ENCODE measurements around the gene SEPTIN5.

Gene SEPTIN5

DNA sequence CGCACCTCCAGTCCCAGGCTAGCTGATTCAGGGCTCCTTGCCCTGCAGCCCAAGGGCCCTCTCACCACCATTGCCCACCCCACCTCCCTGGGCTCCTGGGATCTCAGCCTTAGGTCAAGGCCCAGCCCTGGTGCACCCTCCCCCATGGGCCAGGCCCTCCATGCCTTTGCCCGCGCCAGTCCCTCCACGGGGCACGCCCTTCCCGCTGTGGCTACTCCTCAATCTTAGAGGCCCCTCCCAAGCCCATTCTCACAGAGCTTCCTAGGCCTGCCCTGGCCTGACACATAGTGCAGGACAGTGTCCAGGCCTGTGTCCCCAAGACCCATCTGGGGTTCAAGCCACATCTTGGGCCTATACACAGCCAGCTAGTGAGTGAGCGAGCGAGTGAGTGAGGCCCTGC lies 15.9 kb downstream of the SEPTIN5 start:
- Histone ChIP-seq H2AFZ (ENCODE audit: low read length) (peak overlapping the region; percentile 85), H3K27me3 (ENCODE audit: insufficient read depth, low read length, poor library complexity, severe bottlenecking) (no peaks in the 10 kb centered on the region), H3K79me2 (ENCODE audit: insufficient read depth, low read length) (no peaks in the 10 kb centered on the region), H3K4me1 (ENCODE audit: insufficient read depth, low read length, poor library complexity, severe bottlenecking) (no peaks in the 10 kb centered on the region), H3K36me3 (ENCODE audit: insufficient read depth, low read length) (no peaks in the 10 kb centered on the region), H3K9ac (ENCODE audit: low read depth, low read length, poor library complexity, severe bottlenecking) (peak overlapping the region; percentile 38), H3K9me3 (ENCODE audit: insufficient read depth, low read depth, low read length) (no peaks in the 10 kb centered on the region), H3K4me2 (ENCODE audit: low read depth, low read length, poor library complexity, severe bottlenecking) (no peak overlapping the region), H3K4me3 (ENCODE audit: low read length, poor library complexity, severe bottlenecking) (no peak overlapping the region), H4K20me1 (ENCODE audit: insufficient read depth, low read length, poor library complexity, severe bottlenecking) (no peaks in the 10 kb centered on the region), H3K9me2 (replicated peaks; ENCODE audit: low read depth, low read length) (no peaks in the 10 kb centered on the region), H3F3A (ENCODE audit: low read depth) (no peaks in the 10 kb centered on the region)
- TF ChIP-seq, protein P1, sequence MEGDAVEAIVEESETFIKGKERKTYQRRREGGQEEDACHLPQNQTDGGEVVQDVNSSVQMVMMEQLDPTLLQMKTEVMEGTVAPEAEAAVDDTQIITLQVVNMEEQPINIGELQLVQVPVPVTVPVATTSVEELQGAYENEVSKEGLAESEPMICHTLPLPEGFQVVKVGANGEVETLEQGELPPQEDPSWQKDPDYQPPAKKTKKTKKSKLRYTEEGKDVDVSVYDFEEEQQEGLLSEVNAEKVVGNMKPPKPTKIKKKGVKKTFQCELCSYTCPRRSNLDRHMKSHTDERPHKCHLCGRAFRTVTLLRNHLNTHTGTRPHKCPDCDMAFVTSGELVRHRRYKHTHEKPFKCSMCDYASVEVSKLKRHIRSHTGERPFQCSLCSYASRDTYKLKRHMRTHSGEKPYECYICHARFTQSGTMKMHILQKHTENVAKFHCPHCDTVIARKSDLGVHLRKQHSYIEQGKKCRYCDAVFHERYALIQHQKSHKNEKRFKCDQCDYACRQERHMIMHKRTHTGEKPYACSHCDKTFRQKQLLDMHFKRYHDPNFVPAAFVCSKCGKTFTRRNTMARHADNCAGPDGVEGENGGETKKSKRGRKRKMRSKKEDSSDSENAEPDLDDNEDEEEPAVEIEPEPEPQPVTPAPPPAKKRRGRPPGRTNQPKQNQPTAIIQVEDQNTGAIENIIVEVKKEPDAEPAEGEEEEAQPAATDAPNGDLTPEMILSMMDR (conservative IDR thresholded peaks at IDR 0.05; ENCODE audit: low read length) = no peak
- no peak for TF ChIP-seq EZH2phosphoT487 (IDR thresholded peaks at IDR 0.05; ENCODE audit: borderline replicate concordance)

DNA sequence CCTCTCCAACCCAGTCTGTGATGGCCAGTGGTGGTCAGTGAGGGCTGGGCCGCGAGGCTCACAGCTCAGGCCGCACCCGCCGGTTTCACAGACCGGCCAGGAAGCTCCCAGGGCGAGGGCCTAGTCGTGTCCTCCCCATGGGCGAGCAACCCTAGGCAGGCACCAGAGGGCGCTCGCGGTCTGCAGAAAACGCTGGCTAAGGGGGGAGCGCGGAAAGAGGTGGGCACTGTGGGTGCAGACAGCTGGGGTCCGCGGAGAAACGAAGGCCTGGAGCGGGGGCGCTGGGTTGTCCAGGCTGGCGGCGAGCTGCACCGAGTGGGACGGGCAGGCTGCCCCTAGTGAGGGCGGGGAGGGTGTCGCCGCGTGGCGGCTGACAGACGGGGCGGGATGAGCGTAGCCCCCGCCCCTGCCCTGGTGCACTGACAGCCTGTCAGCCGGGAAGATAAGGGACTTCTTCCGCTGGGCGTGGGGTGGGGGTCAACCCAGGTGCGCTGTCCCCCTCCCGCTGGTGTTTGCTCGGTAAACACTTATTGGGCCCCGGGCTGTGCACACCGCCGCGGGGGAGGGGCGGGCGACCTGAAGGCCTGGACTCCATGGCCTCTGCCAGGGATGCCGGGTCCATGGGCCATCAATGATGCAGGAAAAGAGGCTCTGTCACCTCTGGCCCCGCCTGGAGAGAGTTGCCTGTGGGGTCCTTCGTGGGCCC lies 16.5 kb downstream of the SEPTIN5 start:
- Histone ChIP-seq H3F3A (ENCODE audit: low read depth) (no peaks in the 10 kb centered on the region), H3K9me3 (ENCODE audit: insufficient read depth, low read depth, low read length) (no peaks in the 10 kb centered on the region), H3K36me3 (ENCODE audit: insufficient read depth, low read length) (no peaks in the 10 kb centered on the region), H3K4me3 (ENCODE audit: low read length, poor library complexity, severe bottlenecking) (peak overlapping the region; percentile 69), H3K4me2 (ENCODE audit: low read depth, low read length, poor library complexity, severe bottlenecking) (peak overlapping the region; percentile 74), H3K4me1 (ENCODE audit: insufficient read depth, low read length, poor library complexity, severe bottlenecking) (no peaks in the 10 kb centered on the region), H3K27me3 (ENCODE audit: insufficient read depth, low read length, poor library complexity, severe bottlenecking) (no peaks in the 10 kb centered on the region), H4K20me1 (ENCODE audit: insufficient read depth, low read length, poor library complexity, severe bottlenecking) (no peaks in the 10 kb centered on the region), H3K9me2 (replicated peaks; ENCODE audit: low read depth, low read length) (no peaks in the 10 kb centered on the region), H3K79me2 (ENCODE audit: insufficient read depth, low read length) (no peaks in the 10 kb centered on the region), H3K9ac (ENCODE audit: low read depth, low read length, poor library complexity, severe bottlenecking) (peak overlapping the region; percentile 38), H2AFZ (ENCODE audit: low read length) (peak overlapping the region; percentile 85)
- TF ChIP-seq, protein P1 (conservative IDR thresholded peaks at IDR 0.05; ENCODE audit: low read length) = peak; percentile 92
- TF ChIP-seq EZH2phosphoT487 (IDR thresholded peaks at IDR 0.05; ENCODE audit: borderline replicate concordance) = no peak

DNA sequence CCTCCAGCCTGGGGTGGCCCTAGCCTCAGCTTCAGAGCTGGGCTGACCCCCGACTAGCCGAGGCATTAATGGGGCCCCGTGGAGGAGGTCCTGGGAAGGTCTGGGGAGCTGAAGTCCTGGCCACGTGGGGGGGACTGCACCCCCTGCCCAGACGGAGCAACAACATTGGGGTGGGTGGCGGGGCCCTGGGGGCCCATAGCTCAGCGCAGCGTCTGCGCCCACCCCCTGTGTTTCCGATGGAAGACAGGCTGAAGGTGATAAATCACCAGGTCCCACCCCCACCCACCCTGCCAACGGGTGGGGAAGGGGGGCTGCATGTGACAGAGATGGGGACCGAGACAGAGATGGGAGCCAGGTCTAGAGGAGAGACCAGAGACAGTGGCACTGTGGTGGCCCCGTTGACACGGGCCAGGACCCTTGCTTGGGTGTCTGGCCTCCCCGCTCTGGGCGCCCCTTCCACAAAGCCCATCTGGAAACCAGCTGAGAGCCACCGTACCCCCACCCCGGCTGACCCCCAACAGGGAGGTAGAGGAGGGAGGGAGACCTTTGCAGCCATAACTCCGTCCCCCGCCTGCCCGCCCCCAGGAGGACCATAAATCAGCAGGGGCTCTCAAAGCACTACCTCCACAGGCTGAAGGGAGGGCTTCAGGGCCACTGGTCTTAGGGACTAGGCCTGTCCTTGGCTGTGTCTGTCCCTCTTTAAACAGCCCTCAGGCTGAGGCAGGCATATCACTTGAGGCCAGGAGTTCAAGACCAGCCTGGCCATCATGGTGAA lies 17.2 kb downstream of the SEPTIN5 start:
- H3F3A ChIP-seq (ENCODE audit: low read depth) = no peaks in the 10 kb centered on the region
- no peaks in the 10 kb centered on the region for H4K20me1 ChIP-seq (ENCODE audit: insufficient read depth, low read length, poor library complexity, severe bottlenecking)
- no peaks in the 10 kb centered on the region for H3K27me3 ChIP-seq (ENCODE audit: insufficient read depth, low read length, poor library complexity, severe bottlenecking)
- peak overlapping the region; percentile 69 for H3K4me3 ChIP-seq (ENCODE audit: low read length, poor library complexity, severe bottlenecking)
- no peak overlapping the region for H3K9ac ChIP-seq (ENCODE audit: low read depth, low read length, poor library complexity, severe bottlenecking)
- H3K9me3 ChIP-seq (ENCODE audit: insufficient read depth, low read depth, low read length) = no peaks in the 10 kb centered on the region
- no peaks in the 10 kb centered on the region for H3K4me1 ChIP-seq (ENCODE audit: insufficient read depth, low read length, poor library complexity, severe bottlenecking)
- TF ChIP-seq, protein P1 (conservative IDR thresholded peaks at IDR 0.05; ENCODE audit: low read length) = no peak
- no peak for TF ChIP-seq EZH2phosphoT487 (IDR thresholded peaks at IDR 0.05; ENCODE audit: borderline replicate concordance)
- no peaks in the 10 kb centered on the region for H3K9me2 ChIP-seq (replicated peaks; ENCODE audit: low read depth, low read length)
- H3K36me3 ChIP-seq (ENCODE audit: insufficient read depth, low read length) = no peaks in the 10 kb centered on the region
- H3K79me2 ChIP-seq (ENCODE audit: insufficient read depth, low read length) = no peaks in the 10 kb centered on the region
- no peak overlapping the region for H2AFZ ChIP-seq (ENCODE audit: low read length)
- H3K4me2 ChIP-seq (ENCODE audit: low read depth, low read length, poor library complexity, severe bottlenecking) = peak overlapping the region; percentile 74
